DMS53 treated with DMSO at 0.1 percent for 48 hours (cell line): ENCODE measurements around the gene ST7L.
"Not testable (repeated sequence)": the region's sequence is repeated elsewhere in the genome, so short reads cannot be mapped to it uniquely, and the experiment has no call there.

Experiments used
- DNase-seq: peaks from one replicate; lab custom pipeline; 2025; ENCODE audit not compliant: unreplicated experiment; lab: John Stamatoyannopoulos, UW

Gene ST7L

DNA sequence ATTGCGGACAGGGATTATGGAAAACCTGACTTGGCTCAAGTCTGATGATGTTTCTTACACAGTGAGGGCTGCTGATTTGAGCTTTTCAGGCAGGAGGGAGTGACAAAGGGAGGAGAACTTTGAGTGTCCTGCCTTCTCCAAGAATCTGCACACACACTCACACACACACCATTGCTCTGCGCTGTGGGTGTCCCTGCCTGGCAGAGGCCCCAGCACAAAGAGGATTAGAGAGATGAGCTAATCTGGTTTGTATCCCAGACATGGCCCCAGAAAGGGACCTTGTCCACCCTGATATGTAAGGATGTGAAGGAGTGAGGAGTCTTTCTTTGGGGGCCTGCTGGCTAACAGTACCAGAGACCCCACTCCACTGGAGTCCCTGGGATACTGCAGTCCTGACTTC lies 116.1 kb downstream of the ST7L start:
- DNase-seq = no peak

DNA sequence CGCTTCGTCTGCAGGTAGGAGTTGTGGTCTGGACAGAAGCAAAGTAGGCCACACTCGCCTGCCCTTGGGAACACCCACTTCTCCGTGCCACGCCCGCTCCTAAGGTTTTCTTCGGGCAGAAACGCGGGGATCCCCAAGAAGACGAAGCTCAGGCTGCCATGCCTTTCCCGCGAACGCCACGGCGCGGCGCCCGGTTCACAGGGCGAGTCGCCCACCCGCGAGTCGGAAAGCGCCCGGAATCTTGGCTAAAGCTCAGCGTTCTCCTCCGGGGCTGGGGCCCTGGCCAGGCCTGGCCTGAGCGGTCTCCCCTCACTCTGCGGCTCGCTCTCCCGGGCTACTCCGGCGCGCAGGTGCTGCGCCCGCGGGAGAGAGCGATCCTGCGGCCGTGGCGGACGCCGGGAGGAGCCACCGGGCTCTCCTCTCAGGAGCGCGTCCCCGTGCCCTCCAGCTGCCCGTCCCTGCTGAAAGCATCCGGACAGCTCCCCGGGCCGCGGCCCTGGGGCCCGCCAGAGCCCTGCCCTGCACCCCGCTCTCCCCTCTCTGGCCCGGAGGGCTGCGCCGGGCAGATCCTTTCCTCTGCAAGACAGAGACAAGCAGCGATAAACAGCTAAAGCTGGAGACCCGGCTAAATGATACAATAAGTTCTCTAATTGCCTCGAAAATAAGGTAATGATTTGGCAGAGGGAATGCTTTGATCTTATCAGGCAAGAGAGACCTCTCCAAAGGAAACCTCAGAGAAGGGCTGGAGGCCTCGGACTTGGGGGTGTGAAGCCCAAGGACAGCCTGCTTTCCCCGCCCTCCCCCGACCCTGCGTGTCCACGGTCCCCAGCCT lies 116.9 kb downstream of the ST7L start:
- peak; percentile 38 for DNase-seq

- no peak for DNase-seq
Measured at GRCh38 chr1:112496290-112496689, 122.7 kb downstream of the ST7L start.

GRCh38 chr1:112493351-112493750 lies 125.6 kb downstream of the ST7L start:
- no peak for DNase-seq

GRCh38 chr1:112492076-112492475 lies 126.9 kb downstream of the ST7L start:
- DNase-seq = no peak

DNA sequence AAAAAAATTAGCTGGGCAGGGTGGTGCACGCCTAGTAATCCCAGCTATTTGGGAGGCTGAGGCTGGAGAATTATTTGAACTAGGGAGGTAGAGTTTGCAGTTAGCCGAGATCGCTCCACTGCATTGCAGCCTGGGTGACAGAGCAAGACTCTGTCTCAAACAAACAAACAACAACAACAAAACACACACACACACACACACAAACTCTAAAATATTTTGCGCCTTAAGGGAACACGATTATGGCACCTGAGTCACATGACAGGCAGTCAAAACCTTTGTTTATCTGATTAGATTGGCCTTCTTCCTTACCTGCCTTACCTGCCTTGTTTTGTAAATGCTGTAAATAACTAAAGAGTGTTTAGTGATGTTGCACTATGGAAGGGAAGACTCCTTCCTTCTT lies 130.8 kb downstream of the ST7L start:
- no peak for DNase-seq

GRCh38 chr1:112487686-112488085 lies 131.3 kb downstream of the ST7L start:
- not testable (repeated sequence) for DNase-seq

GRCh38 chr1:112486063-112486462 lies 132.9 kb downstream of the ST7L start:
- DNase-seq = not testable (repeated sequence)

DNA sequence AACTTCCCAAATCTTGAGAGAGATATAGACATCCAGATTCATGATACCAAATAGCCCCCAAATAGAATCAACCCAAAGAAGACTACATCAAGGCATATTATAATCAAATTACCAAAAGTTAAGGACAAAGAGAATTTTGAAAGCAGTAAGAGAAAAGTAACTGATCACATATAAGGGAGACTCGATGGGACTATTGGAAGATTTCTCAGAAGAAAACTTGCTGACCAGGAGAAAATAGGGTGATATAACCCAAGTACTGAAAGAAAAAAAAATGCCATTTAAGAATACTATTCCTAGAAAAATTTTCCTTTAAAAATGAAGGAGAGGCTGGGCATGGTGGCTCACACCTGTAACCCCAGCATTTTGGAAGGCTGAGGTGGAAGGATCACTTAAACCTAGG lies 140.6 kb downstream of the ST7L start:
- DNase-seq = no peak

- no peak for DNase-seq
Measured at GRCh38 chr1:112477550-112477949, 141.4 kb downstream of the ST7L start.
